ENCODE results near the gene CREB5. TPM values are rescaled to one million over a fixed set of nuclear protein-coding genes. Genes with fewer than 3 reads are reported as not detected.

The CREB5 gene
- total RNA-seq, 1 experiment from 2014 or later: 0.49 TPM

- Histone ChIP-seq H3K9ac (ENCODE audit: low read length) (no peak overlapping the region), H4K20me1 (ENCODE audit: insufficient read depth) (no peaks in the 10 kb centered on the region), H2AFZ (ENCODE audit: low read depth, low read length, poor library complexity, severe bottlenecking) (no peak overlapping the region), H3K4me3 (replicated peaks in 1 of 2; ENCODE audit: low read depth in 1 of 2, low read length in 2 of 2) (no peak overlapping the region), H3K27me3 (ENCODE audit: insufficient read depth, low read length) (peaks cover 75% of the 10 kb centered on the region), H3K79me2 (ENCODE audit: insufficient read depth, low read length) (no peaks in the 10 kb centered on the region), H3K4me2 (ENCODE audit: low read length) (no peak overlapping the region), H3K36me3 (ENCODE audit: control insufficient read depth in 1 of 2, insufficient read depth in 2 of 2, low read length in 2 of 2) (no peaks in the 10 kb centered on the region), H3K27ac (ENCODE audit: low read depth, low read length) (no peak overlapping the region), H3K9me2 (ENCODE audit: insufficient read depth) (no peaks in the 10 kb centered on the region), H3K9me3 (ENCODE audit: control insufficient read depth in 1 of 2, insufficient read depth in 1 of 2, low read depth in 1 of 2, low read length in 2 of 2) (no peaks in the 10 kb centered on the region), H3K4me1 (ENCODE audit: control insufficient read depth in 1 of 2, insufficient read depth in 2 of 2, low read length in 2 of 2) (no peaks in the 10 kb centered on the region)
- TF ChIP-seq FOSL1 (IDR thresholded peaks at IDR 0.05; ENCODE audit: low read depth) (no peak), EZH2phosphoT487 (IDR thresholded peaks at IDR 0.05; ENCODE audit: borderline replicate concordance) (no peak), EZH2 (IDR thresholded peaks at IDR 0.05) (no peak), ZNF274 (IDR thresholded peaks at IDR 0.05; ENCODE audit: low read depth, low read length) (no peak), SP1 (IDR thresholded peaks at IDR 0.05; ENCODE audit: low read depth) (no peak), ZFX (IDR thresholded peaks at IDR 0.05) (no peak), YY1 (IDR thresholded peaks at IDR 0.05; ENCODE audit: extremely low read depth, insufficient replicate concordance, low read depth, low read length) (no peak), EGR1 (IDR thresholded peaks at IDR 0.05; ENCODE audit: low read depth) (no peak), CEBPB (IDR thresholded peaks at IDR 0.05; ENCODE audit: low read depth) (no peak), ELF1 (IDR thresholded peaks at IDR 0.05; ENCODE audit: borderline replicate concordance, low read depth) (no peak), POLR2A (IDR thresholded peaks at IDR 0.05; ENCODE audit: borderline replicate concordance, extremely low read depth, insufficient read depth, insufficient read length) (no peak), POLR2AphosphoS5 (IDR thresholded peaks at IDR 0.05; ENCODE audit: low read depth, low read length) (no peak)
- TF ChIP-seq, protein P1, sequence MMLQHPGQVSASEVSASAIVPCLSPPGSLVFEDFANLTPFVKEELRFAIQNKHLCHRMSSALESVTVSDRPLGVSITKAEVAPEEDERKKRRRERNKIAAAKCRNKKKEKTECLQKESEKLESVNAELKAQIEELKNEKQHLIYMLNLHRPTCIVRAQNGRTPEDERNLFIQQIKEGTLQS (IDR thresholded peaks at IDR 0.05): no peak
- TF ChIP-seq, protein P2, sequence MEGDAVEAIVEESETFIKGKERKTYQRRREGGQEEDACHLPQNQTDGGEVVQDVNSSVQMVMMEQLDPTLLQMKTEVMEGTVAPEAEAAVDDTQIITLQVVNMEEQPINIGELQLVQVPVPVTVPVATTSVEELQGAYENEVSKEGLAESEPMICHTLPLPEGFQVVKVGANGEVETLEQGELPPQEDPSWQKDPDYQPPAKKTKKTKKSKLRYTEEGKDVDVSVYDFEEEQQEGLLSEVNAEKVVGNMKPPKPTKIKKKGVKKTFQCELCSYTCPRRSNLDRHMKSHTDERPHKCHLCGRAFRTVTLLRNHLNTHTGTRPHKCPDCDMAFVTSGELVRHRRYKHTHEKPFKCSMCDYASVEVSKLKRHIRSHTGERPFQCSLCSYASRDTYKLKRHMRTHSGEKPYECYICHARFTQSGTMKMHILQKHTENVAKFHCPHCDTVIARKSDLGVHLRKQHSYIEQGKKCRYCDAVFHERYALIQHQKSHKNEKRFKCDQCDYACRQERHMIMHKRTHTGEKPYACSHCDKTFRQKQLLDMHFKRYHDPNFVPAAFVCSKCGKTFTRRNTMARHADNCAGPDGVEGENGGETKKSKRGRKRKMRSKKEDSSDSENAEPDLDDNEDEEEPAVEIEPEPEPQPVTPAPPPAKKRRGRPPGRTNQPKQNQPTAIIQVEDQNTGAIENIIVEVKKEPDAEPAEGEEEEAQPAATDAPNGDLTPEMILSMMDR (IDR thresholded peaks at IDR 0.05 in 2 of 3, conservative IDR thresholded peaks at IDR 0.05 in 1 of 3; ENCODE audit: borderline replicate concordance in 1 of 3, insufficient read depth in 1 of 3, low read depth in 2 of 3, low read length in 2 of 3): no peak
- TF ChIP-seq, protein P3, sequence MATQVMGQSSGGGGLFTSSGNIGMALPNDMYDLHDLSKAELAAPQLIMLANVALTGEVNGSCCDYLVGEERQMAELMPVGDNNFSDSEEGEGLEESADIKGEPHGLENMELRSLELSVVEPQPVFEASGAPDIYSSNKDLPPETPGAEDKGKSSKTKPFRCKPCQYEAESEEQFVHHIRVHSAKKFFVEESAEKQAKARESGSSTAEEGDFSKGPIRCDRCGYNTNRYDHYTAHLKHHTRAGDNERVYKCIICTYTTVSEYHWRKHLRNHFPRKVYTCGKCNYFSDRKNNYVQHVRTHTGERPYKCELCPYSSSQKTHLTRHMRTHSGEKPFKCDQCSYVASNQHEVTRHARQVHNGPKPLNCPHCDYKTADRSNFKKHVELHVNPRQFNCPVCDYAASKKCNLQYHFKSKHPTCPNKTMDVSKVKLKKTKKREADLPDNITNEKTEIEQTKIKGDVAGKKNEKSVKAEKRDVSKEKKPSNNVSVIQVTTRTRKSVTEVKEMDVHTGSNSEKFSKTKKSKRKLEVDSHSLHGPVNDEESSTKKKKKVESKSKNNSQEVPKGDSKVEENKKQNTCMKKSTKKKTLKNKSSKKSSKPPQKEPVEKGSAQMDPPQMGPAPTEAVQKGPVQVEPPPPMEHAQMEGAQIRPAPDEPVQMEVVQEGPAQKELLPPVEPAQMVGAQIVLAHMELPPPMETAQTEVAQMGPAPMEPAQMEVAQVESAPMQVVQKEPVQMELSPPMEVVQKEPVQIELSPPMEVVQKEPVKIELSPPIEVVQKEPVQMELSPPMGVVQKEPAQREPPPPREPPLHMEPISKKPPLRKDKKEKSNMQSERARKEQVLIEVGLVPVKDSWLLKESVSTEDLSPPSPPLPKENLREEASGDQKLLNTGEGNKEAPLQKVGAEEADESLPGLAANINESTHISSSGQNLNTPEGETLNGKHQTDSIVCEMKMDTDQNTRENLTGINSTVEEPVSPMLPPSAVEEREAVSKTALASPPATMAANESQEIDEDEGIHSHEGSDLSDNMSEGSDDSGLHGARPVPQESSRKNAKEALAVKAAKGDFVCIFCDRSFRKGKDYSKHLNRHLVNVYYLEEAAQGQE (IDR thresholded peaks at IDR 0.05; ENCODE audit: low read depth): no peak
- ATAC-seq: no peak
- ChIA-PET POLR2A (no interaction called here), RAD21 (ENCODE audit: low non-redundant PET in 1 of 2, low total read pairs in 2 of 2, uncharacterized antibody in 2 of 2, unreplicated experiment in 2 of 2) (interaction anchor here (0.6 kb wide), 2 partner anchors 22 to 1096 kb away, joined by 3 read pairs; no protein-coding TSS in a partner anchor), CTCF (no interaction called here)
- intact Hi-C loops (cut with micrococcal nuclease): no loop called here
- no TSS peak for BruUV-seq (replicated peaks)
- DNase-seq (ENCODE audit: low read depth, low spot score): no peak
These were observed 54.0 kb downstream of the CREB5 start for GRCh38 chr7:28466341-28466740.
